ENCODE data around the gene PLAGL1. TPM values are rescaled to one million over a fixed set of nuclear protein-coding genes. Genes with fewer than 3 reads are reported as not detected.
"Not testable (repeated sequence)": the region's sequence is repeated elsewhere in the genome, so short reads cannot be mapped to it uniquely, and the experiment has no call there.

Gene PLAGL1
- 10 to 100 TPM in 3 of 6 donors, 1 to 10 TPM in 3; 8.5 to 12.5 (median 10.1) TPM for polyA plus RNA-seq (ENCODE audit: low read depth in 6 of 6)

DNA sequence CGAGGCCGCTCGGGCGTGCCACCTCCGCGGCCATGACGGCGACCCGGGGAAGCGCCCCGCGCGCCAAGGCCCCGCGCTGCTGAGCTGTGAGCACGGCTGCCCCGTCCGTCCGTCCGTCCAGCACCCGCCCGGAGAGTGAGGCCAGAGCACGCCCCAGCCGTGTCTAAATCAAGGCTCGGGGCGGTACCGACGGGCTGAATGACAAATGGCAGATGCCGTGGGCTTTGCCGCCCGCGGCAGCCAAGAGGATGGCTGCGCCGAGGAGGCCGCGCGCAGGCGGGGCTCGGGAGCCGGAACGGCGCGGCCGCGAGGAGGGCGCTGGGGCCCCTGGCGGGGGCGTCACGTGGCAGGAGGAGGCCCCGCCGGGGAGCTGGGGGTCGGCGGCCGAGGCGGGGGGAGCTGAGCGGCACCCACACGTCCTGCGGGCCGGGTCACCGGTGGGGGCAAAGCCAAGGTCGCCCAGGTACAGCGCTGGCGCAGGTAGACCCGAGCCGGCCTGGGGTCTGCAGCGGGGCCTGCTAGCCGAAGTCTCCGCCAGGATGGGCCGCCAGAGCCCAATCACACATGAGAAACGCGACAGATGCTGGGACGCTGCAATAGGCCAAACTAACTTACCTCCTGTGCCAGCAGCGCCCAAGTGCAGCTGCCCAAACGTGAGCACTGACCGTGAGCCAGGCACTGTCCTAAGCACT lies at the start of gene PLAGL1:
TSS of gene PLAGL1 (minus strand) at position 140 of the 692 bp plus-strand sequence. CDS start 60,123 bp downstream, outside the sequence.
- H3K9me3 Mint-ChIP-seq = peaks cover 0 to 11% (median 0%) of the 10 kb centered on the region in 7 donors
- H3K27ac Mint-ChIP-seq = peak within 1 kb of the TSS in 1 of 6 donors; percentile 7

DNA sequence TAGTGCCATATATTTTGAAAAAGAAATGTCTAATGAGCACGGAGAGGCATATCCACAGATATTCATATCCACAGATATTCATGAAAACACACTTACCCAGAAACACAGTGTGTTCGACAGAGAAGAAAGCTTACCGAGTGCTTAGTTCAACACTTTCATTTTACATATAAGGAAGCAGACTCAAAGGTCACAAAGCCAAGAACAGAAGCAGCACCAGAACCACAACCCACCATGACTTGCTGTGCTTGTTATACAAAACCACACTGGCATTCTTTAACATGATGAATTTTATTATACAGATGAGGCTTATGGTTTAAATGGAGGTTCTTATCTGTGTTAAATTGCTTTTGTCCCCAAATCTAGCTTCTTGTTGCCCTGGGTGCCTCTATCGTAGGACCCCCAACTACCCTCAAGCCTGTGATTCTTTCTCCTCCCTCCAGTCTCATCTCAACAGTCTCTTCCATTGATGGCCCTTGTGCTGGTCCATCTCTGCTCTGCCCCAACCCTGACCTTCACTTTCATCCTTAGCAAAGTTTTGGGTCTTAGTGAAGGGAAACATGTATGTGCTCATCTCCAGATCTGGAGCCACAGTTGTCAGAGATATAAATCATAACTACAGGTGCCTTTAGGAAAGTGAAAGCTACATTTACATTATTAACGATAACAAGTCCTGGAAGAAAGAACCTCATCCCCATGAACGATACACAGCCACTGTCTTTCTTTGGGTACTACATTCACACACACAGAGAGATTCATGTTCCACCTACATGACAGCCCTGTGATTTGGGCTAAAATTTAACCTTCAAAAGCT lies 47.3 kb upstream of the PLAGL1 start:
- Mint-ChIP-seq H3K9me3 (no peaks in the 10 kb centered on the region), H3K36me3 (no peaks in the 10 kb centered on the region), H3K27me3 (no peaks in the 10 kb centered on the region), H3K4me1 (peaks cover 25 to 28% (median 26%) of the 10 kb centered on the region in 3 donors), H3K4me3 (peak overlapping the region; percentile 64 to 96 (median 88)), H3K27ac (peak overlapping the region; percentile 14 to 97 (median 94))
- no peak for DNase-seq
- peak; percentile 88 to 89 for ATAC-seq (ENCODE audit: low read depth in 2 of 2)

More for the DNA sequence above, at the start of gene PLAGL1:
- Mint-ChIP-seq H3K36me3 (no peaks in the 10 kb centered on the region), H3K4me3 (peak within 1 kb of the TSS; percentile 64 to 80 (median 74)), H3K4me1 (peaks cover 0 to 11% (median 5%) of the 10 kb centered on the region in 3 donors), H3K27me3 (peaks cover 7 to 20% (median 9%) of the 10 kb centered on the region in 3 donors)
- DNase-seq (peak; percentile 6), ATAC-seq (ENCODE audit: low read depth in 2 of 2) (peak; percentile 64 to 69)

DNA sequence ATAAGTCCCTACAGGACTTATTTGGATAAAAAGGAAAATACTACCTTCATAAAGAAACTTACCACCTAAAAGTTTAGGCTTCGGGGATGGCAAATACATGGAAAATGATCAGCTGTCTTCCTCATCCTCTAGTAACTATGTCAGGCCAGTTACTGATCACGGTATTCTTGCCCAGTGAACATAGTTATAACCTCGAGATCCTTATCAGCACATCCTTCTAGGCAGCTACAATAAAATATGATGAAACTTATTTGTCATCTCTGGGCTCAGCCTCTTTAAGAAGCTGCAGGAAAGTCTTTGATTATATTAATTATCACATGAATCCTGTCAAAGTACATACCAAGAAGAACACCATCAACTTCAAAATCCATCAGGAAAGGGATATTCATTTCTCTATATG lies 45.5 kb upstream of the PLAGL1 start:
- Mint-ChIP-seq H3K4me1 (peaks cover 25 to 33% (median 28%) of the 10 kb centered on the region in 3 donors), H3K4me3 (no peak overlapping the region), H3K9me3 (peaks cover 0 to 4% (median 0%) of the 10 kb centered on the region in 7 donors), H3K27ac (no peak overlapping the region), H3K27me3 (no peaks in the 10 kb centered on the region), H3K36me3 (peaks cover 5 to 10% of the 10 kb centered on the region in 2 donors)
- DNase-seq (no peak), ATAC-seq (ENCODE audit: low read depth in 2 of 2) (no peak)

GRCh38 chr6:144052488-144052887 lies 44.4 kb upstream of the PLAGL1 start:
- no peak for ATAC-seq (ENCODE audit: low read depth in 2 of 2)
- Mint-ChIP-seq H3K4me1 (peaks cover 21 to 26% (median 25%) of the 10 kb centered on the region in 3 donors), H3K27ac (no peak overlapping the region), H3K27me3 (no peaks in the 10 kb centered on the region), H3K36me3 (peaks cover 5 to 10% of the 10 kb centered on the region in 2 donors), H3K4me3 (no peak overlapping the region), H3K9me3 (peaks cover 0 to 6% (median 0%) of the 10 kb centered on the region in 7 donors)
- no peak for DNase-seq

- H3K36me3 Mint-ChIP-seq = peaks cover 5 to 10% of the 10 kb centered on the region in 2 donors
- H3K4me1 Mint-ChIP-seq = peaks cover 3 to 7% (median 4%) of the 10 kb centered on the region in 3 donors
- H3K9me3 Mint-ChIP-seq = peaks cover 0 to 6% (median 0%) of the 10 kb centered on the region in 7 donors
- H3K27ac Mint-ChIP-seq = no peak overlapping the region
- H3K4me3 Mint-ChIP-seq = no peak overlapping the region
- H3K27me3 Mint-ChIP-seq = no peaks in the 10 kb centered on the region
- DNase-seq (no peak), ATAC-seq (ENCODE audit: low read depth in 2 of 2) (no peak)
Observed at GRCh38 chr6:144049386-144049785, 41.3 kb upstream of the PLAGL1 start.

DNA sequence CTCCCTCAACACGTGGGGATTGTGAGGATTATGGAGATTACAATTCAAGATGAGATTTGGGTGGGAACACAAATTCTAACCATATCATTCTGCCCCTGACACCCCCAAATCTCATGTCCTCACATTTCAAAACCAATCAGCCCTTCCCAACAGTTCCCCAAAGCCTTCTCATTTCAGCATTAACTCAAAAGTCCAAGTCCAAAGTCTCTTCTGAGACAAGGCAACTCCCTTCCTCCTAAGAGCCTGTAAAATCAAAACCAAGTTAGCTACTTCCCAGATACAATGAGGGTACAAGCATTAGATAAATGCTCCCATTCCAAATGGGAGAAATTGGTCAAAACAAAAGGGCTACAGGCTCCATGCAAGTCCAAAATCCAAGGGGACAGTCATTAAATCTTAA lies 39.6 kb upstream of the PLAGL1 start:
- Mint-ChIP-seq H3K4me3 (no peak overlapping the region), H3K36me3 (peaks cover 5 to 10% of the 10 kb centered on the region in 2 donors), H3K9me3 (peaks cover 0 to 9% (median 3%) of the 10 kb centered on the region in 7 donors), H3K4me1 (peaks cover 0 to 5% (median 2%) of the 10 kb centered on the region in 3 donors), H3K27ac (no peak overlapping the region), H3K27me3 (no peaks in the 10 kb centered on the region)
- ATAC-seq (ENCODE audit: low read depth in 2 of 2) (no peak), DNase-seq (no peak)

- not testable (repeated sequence) for ATAC-seq (ENCODE audit: low read depth in 2 of 2); H3K27ac Mint-ChIP-seq; H3K4me3 Mint-ChIP-seq; H3K4me1 Mint-ChIP-seq; DNase-seq; H3K36me3 Mint-ChIP-seq; H3K27me3 Mint-ChIP-seq
- peaks cover 0 to 14% (median 6%) of the 10 kb centered on the region in 7 donors for H3K9me3 Mint-ChIP-seq
Observed at GRCh38 chr6:144046672-144047071, 38.6 kb upstream of the PLAGL1 start.

- not testable (repeated sequence) for ATAC-seq (ENCODE audit: low read depth in 2 of 2); H3K4me3 Mint-ChIP-seq; H3K36me3 Mint-ChIP-seq; DNase-seq; H3K27me3 Mint-ChIP-seq; H3K27ac Mint-ChIP-seq; H3K4me1 Mint-ChIP-seq
- H3K9me3 Mint-ChIP-seq = peaks cover 0 to 14% (median 8%) of the 10 kb centered on the region in 7 donors
Observed at GRCh38 chr6:144044989-144045388, 36.9 kb upstream of the PLAGL1 start.

- peak overlapping the region in 7 of 8 donors; percentile 1 to 76 (median 61) for H3K4me3 Mint-ChIP-seq
- H3K9me3 Mint-ChIP-seq = peaks cover 0 to 20% (median 5%) of the 10 kb centered on the region in 7 donors
- H3K27me3 Mint-ChIP-seq = no peaks in the 10 kb centered on the region
- H3K27ac Mint-ChIP-seq = peak overlapping the region in 1 of 6 donors; percentile 36
- peaks cover 10 to 12% of the 10 kb centered on the region in 2 donors for H3K36me3 Mint-ChIP-seq
- no peak for DNase-seq
- peaks cover 15 to 21% (median 18%) of the 10 kb centered on the region in 3 donors for H3K4me1 Mint-ChIP-seq
- ATAC-seq (ENCODE audit: low read depth in 2 of 2) = peak in 1 of 2 donors; percentile 7
Observed at GRCh38 chr6:144036835-144037195, 28.8 kb upstream of the PLAGL1 start.

- no peaks in the 10 kb centered on the region for H3K27me3 Mint-ChIP-seq
- peak overlapping the region; percentile 1 to 82 (median 70) for H3K4me3 Mint-ChIP-seq
- peaks cover 10 to 13% of the 10 kb centered on the region in 2 donors for H3K36me3 Mint-ChIP-seq
- H3K4me1 Mint-ChIP-seq = peaks cover 15 to 21% (median 18%) of the 10 kb centered on the region in 3 donors
- ATAC-seq (ENCODE audit: low read depth in 2 of 2) (peak; percentile 25 to 44), DNase-seq (no peak)
- H3K9me3 Mint-ChIP-seq = peaks cover 0 to 16% (median 6%) of the 10 kb centered on the region in 7 donors
- peak overlapping the region in 3 of 6 donors; percentile 2 to 19 (median 8) for H3K27ac Mint-ChIP-seq
Observed at GRCh38 chr6:144036064-144036834, 28.2 kb upstream of the PLAGL1 start.

DNA sequence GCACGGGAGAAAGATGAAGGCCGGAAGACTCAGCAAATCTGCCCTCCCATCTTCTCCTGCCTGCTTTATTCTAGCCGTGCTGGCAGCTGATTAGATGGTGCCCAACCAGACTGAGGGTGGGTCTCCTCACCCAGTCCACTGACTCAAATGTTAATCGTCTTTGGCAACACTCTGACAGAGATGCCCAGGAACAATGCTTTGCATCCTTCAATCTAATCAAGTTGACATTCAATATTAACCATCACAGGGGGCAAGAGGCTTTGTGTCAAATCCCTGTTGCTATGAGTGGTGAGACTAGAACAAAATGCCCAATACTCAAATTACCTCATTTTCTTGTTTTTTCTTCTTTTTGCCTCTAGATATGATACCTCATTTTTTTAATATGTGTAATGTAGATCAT lies 27.4 kb upstream of the PLAGL1 start:
- Mint-ChIP-seq H3K36me3 (peaks cover 10 to 16% of the 10 kb centered on the region in 2 donors), H3K27me3 (no peaks in the 10 kb centered on the region), H3K4me3 (peak overlapping the region in 4 of 8 donors; percentile 51 to 76 (median 60)), H3K9me3 (peaks cover 0 to 16% (median 6%) of the 10 kb centered on the region in 7 donors), H3K27ac (peak overlapping the region in 2 of 6 donors; percentile 12 to 27), H3K4me1 (peaks cover 15 to 21% (median 18%) of the 10 kb centered on the region in 3 donors)
- ATAC-seq (ENCODE audit: low read depth in 2 of 2) = no peak
- DNase-seq = no peak

DNA sequence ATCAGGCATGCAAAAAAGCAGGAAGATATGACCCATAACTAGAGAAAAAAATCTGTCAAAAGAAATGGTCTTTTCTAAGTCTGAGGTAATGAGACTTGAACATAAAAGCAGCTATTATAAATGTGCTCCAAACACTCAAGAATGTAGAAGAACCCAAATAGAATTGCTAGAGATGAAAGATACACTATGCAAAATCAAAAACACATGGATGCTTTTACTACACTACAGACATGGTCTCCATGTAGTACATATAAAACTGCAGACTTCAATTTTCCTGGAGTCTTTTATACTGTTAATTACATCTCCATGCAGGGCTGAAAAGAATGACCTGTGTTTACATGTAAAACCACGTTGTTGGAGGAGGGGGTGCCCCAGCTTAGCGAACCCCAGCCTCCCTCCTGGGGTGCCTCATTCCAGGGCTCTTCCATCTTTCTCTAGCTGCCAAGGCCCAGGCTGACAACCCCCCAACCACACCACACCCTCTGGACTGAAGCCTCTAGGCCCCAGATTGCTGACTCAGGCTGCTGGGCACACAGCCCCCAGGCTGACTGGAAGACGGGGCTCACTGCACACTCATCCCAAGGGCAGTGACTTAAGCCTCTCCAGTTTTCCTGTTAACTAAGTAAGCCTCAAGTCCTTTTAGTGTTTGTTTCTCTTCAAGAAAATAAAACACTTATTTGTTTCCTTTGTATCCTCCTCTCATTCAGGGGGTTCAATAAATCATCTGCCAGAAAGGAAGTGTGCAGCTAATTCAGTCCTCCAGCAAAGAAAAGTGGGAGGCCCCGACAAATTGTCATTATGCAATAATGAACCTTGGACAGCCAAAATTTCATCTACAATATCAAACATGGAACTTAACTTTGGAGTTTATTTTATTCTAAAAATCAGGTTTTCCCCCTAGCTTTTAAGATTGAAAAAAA lies 26.0 kb upstream of the PLAGL1 start:
- Mint-ChIP-seq H3K4me1 (peaks cover 15 to 21% (median 18%) of the 10 kb centered on the region in 3 donors), H3K9me3 (peaks cover 0 to 16% (median 6%) of the 10 kb centered on the region in 7 donors), H3K27me3 (no peaks in the 10 kb centered on the region), H3K36me3 (peaks cover 10 to 16% of the 10 kb centered on the region in 2 donors), H3K27ac (no peak overlapping the region), H3K4me3 (no peak overlapping the region)
- DNase-seq (no peak), ATAC-seq (ENCODE audit: low read depth in 2 of 2) (no peak)
